HCT116 (cell line): ENCODE results near the gene TDRD9. TPM values are rescaled to one million over a fixed set of nuclear protein-coding genes. Genes with fewer than 3 reads are reported as not detected.

Experiments used
- ATAC-seq: fragments of 200-7000 bp; cut with Tn5 transposase; 2 replicates; pipeline ENCODE4 v1.9.1; 2020; ENCODE audit warnings: mild to moderate bottlenecking, moderate library complexity
- BruUV-seq: library from RNA; stranded (reverse); fragments of 400-500 nt; replicated peaks from 2 replicates; lab custom pipeline; 2021; lab: Mats Ljungman, UMichigan
- CTCF ChIA-PET: fragments of 300-600 bp; sonication (Branson Sonifier 250); formaldehyde crosslinking; loops from one replicate; lab custom pipeline; 2021; ENCODE audit warnings: antibody characterized with exemption; lab: Charles Lee
- POLR2A ChIA-PET: fragments of 300-600, 350-600 bp; sonication (Branson Sonifier 250); formaldehyde crosslinking; loops from one replicate; lab custom pipeline; 2021; ENCODE audit warnings: antibody characterized with exemption; lab: Charles Lee
- RAD21 ChIA-PET, 2 experiments: fragments of 300-600 bp; sonication (Branson Sonifier 250); formaldehyde crosslinking; loops; one replicate each; lab custom pipeline; 2023; ENCODE audit warnings: low total read pairs in 2 of 2; ENCODE audit not compliant: uncharacterized antibody in 2 of 2, unreplicated experiment in 2 of 2, low non-redundant PET in 1 of 2; lab: Charles Lee
- DNase-seq: peaks from one replicate; pipeline ENCODE4 v3.0.0-alpha.2; 2010; ENCODE audit warnings: low read depth, low spot score
- H2AFZ ChIP-seq: fragments of 200-600 bp; shearing (Covaris generic), sonication (generic); 2 replicates; pipeline ENCODE4 v1.6.1; 2017; ENCODE audit warnings: low read depth, mixed run types, mixed read lengths, antibody characterized with exemption, low read length; ENCODE audit not compliant: poor library complexity, severe bottlenecking
- H3K27ac ChIP-seq: 2 replicates; pipeline ENCODE4 v1.5.1; 2012; ENCODE audit warnings: low read depth, low read length
- H3K27me3 ChIP-seq: fragments of 200-600 bp; sonication (generic); 2 replicates; pipeline ENCODE4 v1.6.1; 2016; ENCODE audit warnings: mixed run types, low read length, mixed read lengths; ENCODE audit not compliant: insufficient read depth
- H3K36me3 ChIP-seq, 2 experiments: fragments of 200-500 bp in 1 of 2; fragments of 200-600 bp in 1 of 2; sonication (Bioruptor generic) in 1 of 2; sonication (generic) in 1 of 2; 2 replicates each; pipeline versions ENCODE4 v1.5.1 to v1.6.1; 2014 to 2016; ENCODE audit warnings: low read length in 2 of 2, inconsistent platforms in 1 of 2, mixed read lengths in 1 of 2, mixed run types in 1 of 2; ENCODE audit not compliant: insufficient read depth in 2 of 2, control insufficient read depth in 1 of 2
- H3K4me1 ChIP-seq, 2 experiments: fragments of 200-600 bp in 1 of 2; sonication (generic) in 1 of 2; 2 replicates each; pipeline versions ENCODE4 v1.5.1 to v1.6.1; 2012 to 2017; ENCODE audit warnings: low read length in 2 of 2, inconsistent platforms in 1 of 2, mild to moderate bottlenecking in 1 of 2, mixed read lengths in 1 of 2, mixed run types in 1 of 2, moderate library complexity in 1 of 2; ENCODE audit not compliant: insufficient read depth in 2 of 2, control insufficient read depth in 1 of 2
- H3K4me2 ChIP-seq: fragments of 200-600 bp; sonication (generic); 2 replicates; pipeline ENCODE4 v1.6.1; 2017; ENCODE audit warnings: mixed run types, low read length, mixed read lengths
- H3K4me3 ChIP-seq, 2 experiments: fragments of 200-600 bp in 1 of 2; sonication (generic) in 1 of 2; replicated peaks in 1 of 2; 2 replicates each; pipeline ENCODE4 v1.5.1; 2011 to 2016; ENCODE audit warnings: low read length in 2 of 2, control low read depth in 1 of 2, low read depth in 1 of 2, mild to moderate bottlenecking in 1 of 2, mixed read lengths in 1 of 2, mixed run types in 1 of 2
- H3K79me2 ChIP-seq: fragments of 200-600 bp; sonication (generic); 2 replicates; pipeline ENCODE4 v1.6.1; 2017; ENCODE audit warnings: mild to moderate bottlenecking, mixed run types, low read length, moderate library complexity, mixed read lengths; ENCODE audit not compliant: insufficient read depth
- H3K9ac ChIP-seq: fragments of 200-600 bp; sonication (generic); 2 replicates; pipeline ENCODE4 v1.6.1; 2016; ENCODE audit warnings: low read length, mixed read lengths
- H3K9me2 ChIP-seq: fragments of 200-600 bp; sonication (generic), shearing (Covaris generic); 2 replicates; pipeline ENCODE4 v1.6.1; 2017; ENCODE audit warnings: mixed run types, mild to moderate bottlenecking, moderate library complexity; ENCODE audit not compliant: insufficient read depth
- H3K9me3 ChIP-seq, 2 experiments: fragments of 200-500 bp in 1 of 2; fragments of 200-600 bp in 1 of 2; sonication (Bioruptor generic) in 1 of 2; sonication (generic) in 1 of 2; 2 replicates each; pipeline ENCODE4 v1.6.1; 2014 to 2017; ENCODE audit warnings: low read length in 2 of 2, mixed read lengths in 2 of 2, inconsistent platforms in 1 of 2, low read depth in 1 of 2, mild to moderate bottlenecking in 1 of 2, mixed run types in 1 of 2, moderate library complexity in 1 of 2; ENCODE audit not compliant: control insufficient read depth in 1 of 2, insufficient read depth in 1 of 2
- H4K20me1 ChIP-seq: fragments of 200-600 bp; sonication (generic), shearing (Covaris generic); 2 replicates; pipeline ENCODE4 v1.6.1; 2017; ENCODE audit warnings: mixed run types, mild to moderate bottlenecking, moderate library complexity; ENCODE audit not compliant: insufficient read depth
- CBX3 ChIP-seq: IDR thresholded peaks from 2 replicates; pipeline ENCODE4 v1.6.1; 2012; ENCODE audit warnings: low read depth
- EGR1 ChIP-seq: IDR thresholded peaks from 2 replicates; pipeline ENCODE4 v1.6.1; 2012; ENCODE audit warnings: low read depth
- ELF1 ChIP-seq: IDR thresholded peaks from 2 replicates; pipeline ENCODE4 v1.6.1; 2012; ENCODE audit warnings: low read depth, borderline replicate concordance
- FOSL1 ChIP-seq: IDR thresholded peaks from 2 replicates; pipeline ENCODE4 v1.6.1; 2012; ENCODE audit warnings: low read depth
- POLR2A ChIP-seq: IDR thresholded peaks from 2 replicates; pipeline ENCODE4 v1.7.0; 2011; ENCODE audit warnings: borderline replicate concordance; ENCODE audit not compliant: insufficient read depth, insufficient read length; ENCODE audit errors: extremely low read depth
- RAD21 ChIP-seq: IDR thresholded peaks from 2 replicates; pipeline ENCODE4 v1.6.1; 2012; ENCODE audit warnings: low read depth, mild to moderate bottlenecking
- SIN3A ChIP-seq: IDR thresholded peaks from 2 replicates; pipeline ENCODE4 v1.6.1; 2012; ENCODE audit warnings: low read depth
- SP1 ChIP-seq: IDR thresholded peaks from 2 replicates; pipeline ENCODE4 v1.6.1; 2012; ENCODE audit warnings: low read depth
- TCF7L2 ChIP-seq: IDR thresholded peaks from 2 replicates; pipeline ENCODE4 v1.7.0; 2011; ENCODE audit warnings: borderline replicate concordance, inconsistent platforms; ENCODE audit not compliant: insufficient read depth, insufficient read length; ENCODE audit errors: extremely low read depth
- YY1 ChIP-seq: IDR thresholded peaks from 2 replicates; pipeline ENCODE4 v1.6.1; 2011; ENCODE audit warnings: low read length, low read depth, moderate library complexity, mild to moderate bottlenecking; ENCODE audit not compliant: insufficient replicate concordance; ENCODE audit errors: extremely low read depth
- ZNF274 ChIP-seq: fragments of 200-500 bp; sonication (Bioruptor generic); IDR thresholded peaks from 2 replicates; pipeline ENCODE4 v1.6.1; 2014; ENCODE audit warnings: mild to moderate bottlenecking, low read depth, low read length, inconsistent platforms
- intact Hi-C: fragments of 100-400 bp; cut with micrococcal nuclease; formaldehyde crosslinking; loops from 2 replicates; pipeline ENCODE4 v1.10.0; 2022
- total RNA-seq: library from RNA; stranded (reverse); gene quantifications from one replicate; pipeline ENCODE4 v1.2.1, GENCODE V29; 2021; ENCODE audit not compliant: unreplicated experiment
- TF ChIP-seq, protein P1 (sequence below): IDR thresholded peaks from 2 replicates; pipeline ENCODE4 v1.6.1; 2012
- TF ChIP-seq, protein P2 (sequence below): IDR thresholded peaks from 2 replicates; pipeline ENCODE4 v1.6.1; 2011; ENCODE audit warnings: mild to moderate bottlenecking, low read length, moderate library complexity; ENCODE audit not compliant: insufficient replicate concordance; ENCODE audit errors: extremely low read depth
- TF ChIP-seq, protein P3 (sequence below), 3 experiments: fragments of 200-600 bp in 1 of 3; sonication (generic) in 1 of 3; IDR thresholded peaks in 2 of 3; conservative IDR thresholded peaks in 1 of 3; 2 replicates each; pipeline ENCODE4 v1.5.1; 2012 to 2017; ENCODE audit warnings: low read depth in 2 of 3, low read length in 2 of 3, antibody characterized with exemption in 1 of 3, borderline replicate concordance in 1 of 3, control low read depth in 1 of 3, mild to moderate bottlenecking in 1 of 3, mixed read lengths in 1 of 3, mixed run types in 1 of 3, moderate library complexity in 1 of 3; ENCODE audit not compliant: insufficient read depth in 1 of 3

The TDRD9 gene
- total RNA-seq, 1 experiment from 2014 or later: not detected

DNA sequence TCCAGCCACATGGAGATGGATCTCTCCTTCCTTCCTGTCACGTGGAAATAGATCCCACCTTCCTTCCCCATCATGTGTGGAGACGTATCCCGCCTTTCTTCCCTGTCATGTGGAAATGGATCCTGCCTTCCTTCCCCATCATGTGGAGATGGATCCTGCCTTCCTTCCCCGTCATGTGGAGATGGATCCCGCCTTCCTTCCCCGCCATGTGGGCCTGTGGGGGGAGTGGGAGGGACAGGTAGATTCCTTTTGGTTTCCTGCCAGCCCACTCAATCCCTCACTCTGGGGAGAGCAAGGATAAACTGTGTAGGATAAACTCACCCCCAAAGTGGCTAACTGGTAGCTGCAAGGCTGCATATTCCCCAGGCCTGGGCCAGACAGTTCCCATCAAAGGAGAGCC is 31.7 kb upstream of the TDRD9 start:
- no TSS peak for BruUV-seq
- no peaks in the 10 kb centered on the region for H3K79me2 ChIP-seq
- H3K36me3 ChIP-seq: no peaks in the 10 kb centered on the region
- H3K27me3 ChIP-seq: no peaks in the 10 kb centered on the region
- ATAC-seq: no peak
- TF ChIP-seq ELF1 (no peak), TCF7L2 (no peak), ZNF274 (no peak), RAD21 (no peak), EGR1 (no peak), SIN3A (no peak), CBX3 (no peak), FOSL1 (no peak), POLR2A (no peak), YY1 (no peak), SP1 (no peak)
- TF ChIP-seq, protein P1, sequence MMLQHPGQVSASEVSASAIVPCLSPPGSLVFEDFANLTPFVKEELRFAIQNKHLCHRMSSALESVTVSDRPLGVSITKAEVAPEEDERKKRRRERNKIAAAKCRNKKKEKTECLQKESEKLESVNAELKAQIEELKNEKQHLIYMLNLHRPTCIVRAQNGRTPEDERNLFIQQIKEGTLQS: no peak
- TF ChIP-seq, protein P2, sequence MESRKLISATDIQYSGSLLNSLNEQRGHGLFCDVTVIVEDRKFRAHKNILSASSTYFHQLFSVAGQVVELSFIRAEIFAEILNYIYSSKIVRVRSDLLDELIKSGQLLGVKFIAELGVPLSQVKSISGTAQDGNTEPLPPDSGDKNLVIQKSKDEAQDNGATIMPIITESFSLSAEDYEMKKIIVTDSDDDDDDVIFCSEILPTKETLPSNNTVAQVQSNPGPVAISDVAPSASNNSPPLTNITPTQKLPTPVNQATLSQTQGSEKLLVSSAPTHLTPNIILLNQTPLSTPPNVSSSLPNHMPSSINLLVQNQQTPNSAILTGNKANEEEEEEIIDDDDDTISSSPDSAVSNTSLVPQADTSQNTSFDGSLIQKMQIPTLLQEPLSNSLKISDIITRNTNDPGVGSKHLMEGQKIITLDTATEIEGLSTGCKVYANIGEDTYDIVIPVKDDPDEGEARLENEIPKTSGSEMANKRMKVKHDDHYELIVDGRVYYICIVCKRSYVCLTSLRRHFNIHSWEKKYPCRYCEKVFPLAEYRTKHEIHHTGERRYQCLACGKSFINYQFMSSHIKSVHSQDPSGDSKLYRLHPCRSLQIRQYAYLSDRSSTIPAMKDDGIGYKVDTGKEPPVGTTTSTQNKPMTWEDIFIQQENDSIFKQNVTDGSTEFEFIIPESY: no peak
- TF ChIP-seq, protein P3, sequence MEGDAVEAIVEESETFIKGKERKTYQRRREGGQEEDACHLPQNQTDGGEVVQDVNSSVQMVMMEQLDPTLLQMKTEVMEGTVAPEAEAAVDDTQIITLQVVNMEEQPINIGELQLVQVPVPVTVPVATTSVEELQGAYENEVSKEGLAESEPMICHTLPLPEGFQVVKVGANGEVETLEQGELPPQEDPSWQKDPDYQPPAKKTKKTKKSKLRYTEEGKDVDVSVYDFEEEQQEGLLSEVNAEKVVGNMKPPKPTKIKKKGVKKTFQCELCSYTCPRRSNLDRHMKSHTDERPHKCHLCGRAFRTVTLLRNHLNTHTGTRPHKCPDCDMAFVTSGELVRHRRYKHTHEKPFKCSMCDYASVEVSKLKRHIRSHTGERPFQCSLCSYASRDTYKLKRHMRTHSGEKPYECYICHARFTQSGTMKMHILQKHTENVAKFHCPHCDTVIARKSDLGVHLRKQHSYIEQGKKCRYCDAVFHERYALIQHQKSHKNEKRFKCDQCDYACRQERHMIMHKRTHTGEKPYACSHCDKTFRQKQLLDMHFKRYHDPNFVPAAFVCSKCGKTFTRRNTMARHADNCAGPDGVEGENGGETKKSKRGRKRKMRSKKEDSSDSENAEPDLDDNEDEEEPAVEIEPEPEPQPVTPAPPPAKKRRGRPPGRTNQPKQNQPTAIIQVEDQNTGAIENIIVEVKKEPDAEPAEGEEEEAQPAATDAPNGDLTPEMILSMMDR (IDR thresholded peaks at IDR 0.05 in 2 of 3, conservative IDR thresholded peaks at IDR 0.05 in 1 of 3; ENCODE audit: borderline replicate concordance in 1 of 3, insufficient read depth in 1 of 3, low read depth in 2 of 3, low read length in 2 of 3): no peak
- TF ChIP-seq, all 23 proteins: peak for 0
- POLR2A ChIA-PET: no interaction called here
- intact Hi-C loops: no loop called here
- no peak overlapping the region for H3K4me2 ChIP-seq
- RAD21 ChIA-PET: no interaction called here
- CTCF ChIA-PET: no interaction called here
- no peak for DNase-seq
- no peaks in the 10 kb centered on the region for H3K9me2 ChIP-seq
- no peaks in the 10 kb centered on the region; a peak in 1 of 4 replicates for H3K9me3 ChIP-seq
- H3K9ac ChIP-seq: no peak overlapping the region
- peaks cover 8 to 22% of the 10 kb centered on the region in 2 experiments; a peak in 3 of 4 replicates for H3K4me1 ChIP-seq
- H3K27ac ChIP-seq: no peak overlapping the region
- H3K4me3 ChIP-seq: no peak overlapping the region
- H4K20me1 ChIP-seq: no peaks in the 10 kb centered on the region
- no peak overlapping the region for H2AFZ ChIP-seq
